HL-60 (cell line): Measurements from ENCODE around the gene LRRK1.

Experiments
- CTCF ChIP-seq: IDR thresholded peaks from one replicate; pipeline ENCODE4 v1.5.1; 2011; ENCODE audit warnings: low read length, control low read depth, inconsistent platforms; ENCODE audit not compliant: insufficient read depth
- GABPA ChIP-seq: IDR thresholded peaks from 2 replicates; pipeline ENCODE4 v1.6.1; 2012; ENCODE audit warnings: low read depth
- POLR2AphosphoS5 ChIP-seq: IDR thresholded peaks from 2 replicates; pipeline ENCODE4 v1.6.1; 2012; ENCODE audit warnings: low read depth
- REST ChIP-seq: IDR thresholded peaks from 2 replicates; pipeline ENCODE4 v1.6.1; 2012; ENCODE audit warnings: low read depth; ENCODE audit not compliant: insufficient replicate concordance
- SPI1 ChIP-seq: IDR thresholded peaks from 2 replicates; pipeline ENCODE4 v1.6.1; 2012; ENCODE audit warnings: low read depth, mild to moderate bottlenecking, borderline replicate concordance

GRCh38 chr15:101004500-101004899 is 85.3 kb downstream of the LRRK1 start:
- TF ChIP-seq CTCF (no peak), POLR2AphosphoS5 (no peak), GABPA (no peak), REST (no peak), SPI1 (no peak)
